NCI-H524 (cell line): ENCODE results near the gene PPP1R7.

Source experiments
- DNase-seq, 2 experiments: peaks; one replicate each; lab custom pipeline; 2025; lab: John Stamatoyannopoulos, UW

PPP1R7 gene

GRCh38 chr2:241214766-241215165 is 64.5 kb downstream of the PPP1R7 start:
- no peak for DNase-seq

GRCh38 chr2:241215421-241215820 is 65.2 kb downstream of the PPP1R7 start:
- no peak for DNase-seq

DNA sequence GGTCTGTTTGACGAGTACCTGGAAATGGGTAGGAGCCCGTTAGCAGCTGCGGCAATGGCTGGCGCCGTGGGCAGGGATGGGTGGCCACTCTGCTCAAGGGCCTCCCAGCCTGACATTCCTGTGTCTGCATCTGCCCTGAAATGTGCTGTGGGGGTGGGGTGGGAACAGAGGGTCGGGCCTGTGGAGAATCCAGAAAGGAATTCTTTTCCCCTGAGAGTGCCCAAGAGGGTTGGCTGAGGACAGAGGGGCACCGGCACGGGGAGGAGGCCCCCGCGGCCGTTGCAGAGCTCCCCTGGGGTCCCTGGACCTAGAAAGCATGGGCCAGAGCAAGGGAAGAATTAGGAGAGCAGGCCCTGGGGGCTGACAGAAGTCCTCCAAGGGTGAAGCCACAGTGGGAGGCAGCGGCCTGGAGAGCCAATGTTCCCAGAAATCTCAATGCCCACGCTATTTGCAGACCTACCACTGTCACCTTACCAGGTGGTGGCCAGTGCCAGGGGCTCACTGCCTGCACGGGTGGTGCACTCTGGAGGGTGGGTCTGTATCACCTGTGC is 66.0 kb downstream of the PPP1R7 start:
- no peak for DNase-seq

GRCh38 chr2:241217320-241218031 is 67.2 kb downstream of the PPP1R7 start:
- peak in 1 of 2 experiments; percentile 52 for DNase-seq

GRCh38 chr2:241218131-241219029 is 68.1 kb downstream of the PPP1R7 start:
- peak in 1 of 2 experiments; percentile 45 for DNase-seq

DNA sequence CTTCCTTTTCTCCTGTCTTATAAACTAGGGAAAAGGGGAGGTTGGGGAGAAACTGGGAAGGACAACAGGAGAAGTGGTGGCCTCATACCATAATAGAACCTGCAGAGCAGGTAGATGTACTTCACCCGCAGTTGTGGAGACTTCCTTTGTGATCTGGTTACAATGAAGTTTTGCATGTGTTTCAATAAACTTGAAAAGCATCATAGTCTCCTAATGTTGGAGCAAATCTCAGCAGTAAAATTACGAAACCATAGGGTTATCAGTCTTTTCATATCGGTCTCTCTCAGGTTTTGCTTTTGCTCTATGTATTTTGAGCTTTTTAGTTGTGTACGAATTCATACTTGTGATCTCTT is 68.7 kb downstream of the PPP1R7 start:
- no peak for DNase-seq

GRCh38 chr2:241219856-241220356 is 69.6 kb downstream of the PPP1R7 start:
- no peak for DNase-seq

DNA sequence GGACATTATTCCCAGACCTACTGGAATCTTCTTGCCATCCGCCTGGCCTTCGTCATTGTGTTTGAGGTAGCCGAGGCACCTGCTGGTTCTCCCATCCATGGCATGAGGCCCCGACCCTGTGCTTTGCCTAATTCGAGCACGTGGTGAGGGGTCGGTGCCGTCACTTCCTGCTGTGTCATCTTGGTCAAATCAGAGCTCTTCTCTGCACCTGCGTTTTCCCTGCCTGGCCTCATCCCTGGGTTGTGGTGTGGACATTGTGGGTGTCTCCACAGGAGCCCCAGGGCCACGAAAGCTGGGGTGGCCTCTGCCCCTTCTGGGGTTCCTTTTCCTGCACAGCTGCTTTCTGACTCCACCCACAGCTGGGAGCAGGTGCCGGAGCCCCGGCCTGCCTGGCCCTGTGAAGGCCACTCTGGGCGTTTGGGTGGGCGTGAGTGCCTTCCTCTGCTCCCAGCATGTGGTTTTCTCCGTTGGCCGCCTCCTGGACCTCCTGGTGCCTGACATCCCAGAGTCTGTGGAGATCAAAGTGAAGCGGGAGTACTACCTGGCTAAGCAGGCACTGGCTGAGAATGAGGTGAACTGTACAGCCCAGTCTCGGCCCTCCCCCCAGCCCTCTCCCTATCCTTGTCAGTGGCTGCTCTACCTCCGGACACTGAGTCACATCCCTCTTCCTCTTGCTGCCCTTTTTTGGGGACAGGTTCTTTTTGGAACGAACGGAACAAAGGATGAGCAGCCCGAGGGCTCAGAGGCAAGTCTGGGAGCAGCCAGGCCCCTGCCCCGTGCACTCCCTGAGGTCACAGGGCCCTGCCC is 73.1 kb downstream of the PPP1R7 start:
- DNase-seq = no peak

DNA sequence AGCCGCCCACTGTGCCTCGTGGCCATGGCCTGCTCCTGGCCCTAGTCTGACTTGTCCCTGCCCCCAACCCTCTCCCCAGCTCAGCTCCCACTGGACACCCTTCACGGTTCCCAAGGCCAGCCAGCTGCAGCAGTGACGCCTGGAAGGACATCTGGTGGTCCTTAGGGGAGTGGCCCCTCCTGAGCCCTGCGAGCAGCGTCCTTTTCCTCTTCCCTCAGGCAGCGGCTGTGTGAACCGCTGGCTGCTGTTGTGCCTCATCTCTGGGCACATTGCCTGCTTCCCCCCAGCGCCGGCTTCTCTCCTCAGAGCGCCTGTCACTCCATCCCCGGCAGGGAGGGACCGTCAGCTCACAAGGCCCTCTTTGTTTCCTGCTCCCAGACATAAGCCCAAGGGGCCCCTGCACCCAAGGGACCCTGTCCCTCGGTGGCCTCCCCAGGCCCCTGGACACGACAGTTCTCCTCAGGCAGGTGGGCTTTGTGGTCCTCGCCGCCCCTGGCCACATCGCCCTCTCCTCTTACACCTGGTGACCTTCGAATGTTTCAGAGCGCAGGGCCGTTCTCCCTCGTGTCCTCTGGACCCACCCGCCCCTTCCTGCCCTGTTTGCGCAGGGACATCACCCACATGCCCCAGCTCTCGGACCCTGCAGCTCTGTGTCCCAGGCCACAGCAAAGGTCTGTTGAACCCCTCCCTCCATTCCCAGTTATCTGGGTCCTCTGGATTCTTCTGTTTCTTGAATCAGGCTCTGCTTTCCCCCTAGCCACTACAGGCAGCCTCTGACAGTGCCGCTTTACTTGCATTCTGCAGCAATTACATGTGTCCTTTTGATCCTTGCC is 74.0 kb downstream of the PPP1R7 start:
- peak in 1 of 2 experiments; percentile 13 for DNase-seq

DNA sequence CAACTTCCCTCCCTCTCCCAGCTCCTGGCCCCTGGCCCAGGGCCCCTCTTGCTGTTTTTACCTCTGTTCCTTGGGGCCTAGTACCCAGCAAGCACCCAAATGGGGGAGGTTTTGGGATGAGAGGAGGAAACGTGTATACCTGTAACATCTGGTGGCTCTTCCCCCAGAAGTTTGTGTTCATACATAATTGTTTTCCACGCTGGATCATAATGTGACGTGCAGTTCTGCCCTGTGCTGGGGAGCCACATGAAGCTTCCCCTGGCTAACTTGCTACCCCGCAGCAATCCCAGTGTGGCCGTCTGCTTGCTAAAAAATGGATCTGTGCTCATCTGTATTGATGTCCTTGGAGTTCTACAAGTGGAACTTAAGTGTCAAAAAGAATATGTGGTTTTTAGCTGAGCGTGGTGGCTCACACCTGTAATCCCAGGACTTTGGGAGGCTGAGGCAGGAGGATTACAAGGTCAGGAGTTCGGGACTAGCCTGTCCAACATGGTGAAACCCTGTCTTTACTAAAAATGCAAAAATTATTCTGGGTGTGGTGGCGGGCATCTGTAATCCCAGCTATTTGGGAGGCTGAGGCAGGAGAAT is 74.7 kb downstream of the PPP1R7 start:
- DNase-seq = no peak

GRCh38 chr2:241225545-241225944 is 75.3 kb downstream of the PPP1R7 start:
- DNase-seq = no peak

DNA sequence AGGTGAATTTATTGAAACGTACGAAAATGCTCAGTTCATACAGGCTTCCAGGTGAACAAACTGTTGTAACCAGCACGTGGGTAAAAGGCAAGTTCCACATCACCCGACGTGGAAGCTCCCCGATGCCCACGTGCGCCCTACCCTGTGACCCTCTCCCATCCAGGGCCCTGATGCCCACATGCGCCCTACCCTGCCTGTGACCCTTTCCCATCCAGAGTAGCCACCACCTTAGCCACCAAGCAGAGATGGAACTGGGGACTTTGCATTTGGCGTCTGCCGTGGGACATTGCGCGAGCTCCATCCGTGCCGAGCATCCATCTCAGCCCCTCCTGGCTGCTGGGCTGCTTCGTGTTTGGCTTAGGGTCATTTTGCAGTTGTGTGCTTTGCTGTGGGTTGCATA is 75.7 kb downstream of the PPP1R7 start:
- no peak for DNase-seq

GRCh38 chr2:241226723-241227572 is 76.7 kb downstream of the PPP1R7 start:
- no peak for DNase-seq

- no peak for DNase-seq
Measured at GRCh38 chr2:241227594-241227993, 77.3 kb downstream of the PPP1R7 start.

DNA sequence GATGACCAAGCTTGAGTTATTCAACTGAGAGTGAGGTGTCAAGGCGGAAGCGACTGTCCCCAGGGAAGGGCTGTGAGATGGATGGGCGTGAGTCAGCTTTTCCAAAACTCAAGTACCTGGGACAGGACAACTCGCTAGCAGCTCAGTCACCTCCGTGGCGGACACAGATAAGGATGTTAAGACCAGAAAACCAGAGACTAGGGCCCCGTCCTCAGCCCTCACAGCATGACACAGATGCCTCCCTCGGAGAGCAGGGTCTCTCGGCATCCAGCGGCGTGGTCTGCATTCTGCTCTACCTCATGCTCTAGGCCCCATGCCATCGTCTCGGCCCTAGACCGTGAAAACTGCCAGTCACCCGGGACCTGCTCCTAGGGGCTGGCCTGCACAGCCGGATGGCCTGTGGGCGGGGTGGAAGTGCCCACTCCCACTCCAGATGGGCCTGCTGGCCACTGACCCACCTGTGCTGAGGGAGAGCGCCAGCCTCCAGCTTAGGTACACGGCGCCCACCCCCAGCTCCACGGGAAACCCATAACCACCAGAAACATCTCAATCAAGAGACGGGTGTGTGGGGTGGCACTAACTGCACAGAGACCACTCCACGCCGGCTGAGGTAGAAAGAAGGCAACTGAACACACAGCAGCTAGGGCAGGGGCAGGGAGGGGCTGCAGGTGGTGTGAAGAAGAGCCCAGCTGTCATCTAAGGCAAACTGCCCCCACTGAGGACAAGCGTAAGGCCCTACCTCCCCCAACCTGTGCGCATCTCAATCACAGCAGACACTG is 78.0 kb downstream of the PPP1R7 start:
- no peak for DNase-seq

DNA sequence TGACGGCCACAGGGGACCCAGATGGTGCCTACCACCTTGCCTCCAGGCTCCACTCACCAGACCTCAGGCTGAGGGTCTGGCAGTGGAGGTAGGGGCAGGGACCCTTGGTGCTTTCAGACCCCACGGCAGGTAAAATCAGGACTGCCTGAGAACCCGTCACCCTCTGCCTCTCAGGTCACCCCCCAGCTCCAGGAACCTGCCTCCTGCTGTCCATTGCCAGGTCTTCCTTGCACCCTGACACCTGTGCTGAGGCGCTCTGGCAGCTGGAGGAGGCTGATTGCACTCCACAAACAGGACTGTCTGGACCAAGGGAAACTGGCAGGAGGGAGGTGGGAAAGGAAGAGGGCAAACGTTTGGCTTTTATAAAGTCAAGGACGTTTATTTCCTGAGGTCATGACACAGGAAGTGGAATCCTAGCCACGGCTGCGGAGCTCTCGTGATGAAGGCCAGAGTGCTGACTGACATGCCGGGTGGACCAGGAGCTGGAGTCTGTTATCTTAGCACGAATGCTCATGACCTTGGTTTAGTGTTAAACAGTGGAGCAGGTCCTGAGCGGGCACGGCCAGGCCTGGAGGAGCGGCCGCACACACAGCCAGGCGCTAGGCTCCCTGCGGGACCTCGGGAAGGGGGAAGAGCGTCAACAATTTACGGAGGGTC is 78.7 kb downstream of the PPP1R7 start:
- no peak for DNase-seq

- DNase-seq = no peak
Measured at GRCh38 chr2:241229563-241230401, 79.5 kb downstream of the PPP1R7 start.
